HepG2 (cell line): ENCODE measurements around the gene PRPSAP1. TPM values are rescaled to one million over a fixed set of nuclear protein-coding genes. Genes with fewer than 3 reads are reported as not detected.

Source experiments
- ELF1 ChIP-seq: sonication (generic); formaldehyde crosslinking; IDR thresholded peaks from 2 replicates; pipeline ENCODE4 v1.4.0; 2020; ENCODE audit warnings: missing genetic modification reagents
- EZH2 ChIP-seq: conservative IDR thresholded peaks from 2 replicates; pipeline ENCODE4 v1.6.1; 2012; ENCODE audit warnings: mild to moderate bottlenecking, low read depth, low read length, moderate library complexity
- FOXJ3 ChIP-seq: sonication (generic); formaldehyde crosslinking; IDR thresholded peaks from 2 replicates; pipeline ENCODE4 v1.4.0; 2020; ENCODE audit warnings: missing genetic modification reagents, mild to moderate bottlenecking, borderline replicate concordance
- RAD51 ChIP-seq: fragments of 450-650 bp; IDR thresholded peaks from 2 replicates; pipeline ENCODE4 v1.6.1; 2016; ENCODE audit warnings: borderline replicate concordance
- SETDB1 ChIP-seq: sonication (generic); formaldehyde crosslinking; IDR thresholded peaks from 2 replicates; pipeline ENCODE4 v1.5.1; 2020; ENCODE audit warnings: missing genetic modification reagents, mild to moderate bottlenecking, borderline replicate concordance
- SP2 ChIP-seq: sonication (generic); formaldehyde crosslinking; IDR thresholded peaks from 2 replicates; pipeline ENCODE4 v1.5.1; 2020; ENCODE audit warnings: mild to moderate bottlenecking, missing genetic modification reagents
- ZNF276 ChIP-seq: sonication (generic); formaldehyde crosslinking; IDR thresholded peaks from 2 replicates; pipeline ENCODE4 v1.4.0; 2020; ENCODE audit warnings: mild to moderate bottlenecking, low read depth, missing genetic modification reagents
- ZNF510 ChIP-seq: sonication (generic); formaldehyde crosslinking; IDR thresholded peaks from 2 replicates; pipeline ENCODE4 v1.4.0; 2020; ENCODE audit warnings: low read depth, mild to moderate bottlenecking, missing genetic modification reagents
- ZNF687 ChIP-seq: sonication (generic); formaldehyde crosslinking; IDR thresholded peaks from 2 replicates; pipeline ENCODE4 v1.5.1; 2020; ENCODE audit warnings: mild to moderate bottlenecking, missing genetic modification reagents, moderate library complexity
- polyA plus RNA-seq, 8 experiments: library from polyadenylated mRNA; depleted of rRNA in 3 of 8; stranded (reverse) in 7 of 8; unstranded in 1 of 8; fragments of >200 nt; fragmentation: Illumina TruSeq in 4 of 8; extraction: Trizol in 4 of 8; gene quantifications; 2 replicates each; pipeline versions ENCODE4 v1.2.1 to v1.2.3, GENCODE V29; 2011 to 2016; ENCODE audit warnings: low read depth in 4 of 8, missing spikeins in 1 of 8, mixed read lengths in 1 of 8; ENCODE audit not compliant: insufficient read depth in 1 of 8
- total RNA-seq, 5 experiments: library from RNA; depleted of rRNA; stranded (reverse); fragments of >200 nt; fragmentation: Illumina TruSeq; extraction: Trizol; gene quantifications; 2 replicates each; pipeline ENCODE4 v1.2.3, GENCODE V29; 2016; ENCODE audit warnings: low read depth in 1 of 5

PRPSAP1 gene
- total and polyA plus RNA-seq, 2 of the 13 experiments (the other 11 are each of a cell fraction or from before 2014, with no cell fraction given), result 91.1 to 314 TPM

- TF ChIP-seq ZNF687 (CRISPR knock-in tag), result no peak
- no peak for TF ChIP-seq RAD51
- TF ChIP-seq FOXJ3 (CRISPR knock-in tag), result no peak
- TF ChIP-seq SP2, result no peak
- no peak for TF ChIP-seq EZH2
- no peak for TF ChIP-seq ELF1
- no peak for TF ChIP-seq ZNF510
- TF ChIP-seq ZNF276 (CRISPR knock-in tag), result no peak
- TF ChIP-seq SETDB1 (CRISPR knock-in tag), result no peak
Observed at GRCh38 chr17:76329664-76330063, 24.1 kb downstream of the PRPSAP1 start (continued).
